Right renal cortex interstitium (tissue), 3 donors: Measurements from ENCODE around the gene ACOXL. TPM values are rescaled to one million over a fixed set of nuclear protein-coding genes. Genes with fewer than 3 reads are reported as not detected.
"Not testable (repeated sequence)": the region's sequence is repeated elsewhere in the genome, so short reads cannot be mapped to it uniquely, and the experiment has no call there.

Experiments
- DNase-seq, 3 donors: peaks; one replicate each; pipeline ENCODE4 v3.0.0-alpha.2; 2013; ENCODE audit warnings: low read depth in 3 of 3, low spot score in 2 of 3
- polyA plus RNA-seq, 3 donors: library from polyadenylated mRNA; unstranded; fragments of 120-200 nt; gene quantifications; one replicate each; pipeline ENCODE4 v1.2.1, GENCODE V29; 2013; ENCODE audit not compliant: insufficient read length in 3 of 3

ACOXL gene
- polyA plus RNA-seq, 3 donors = 0.35 to 0.83 (median 0.62) TPM

DNA sequence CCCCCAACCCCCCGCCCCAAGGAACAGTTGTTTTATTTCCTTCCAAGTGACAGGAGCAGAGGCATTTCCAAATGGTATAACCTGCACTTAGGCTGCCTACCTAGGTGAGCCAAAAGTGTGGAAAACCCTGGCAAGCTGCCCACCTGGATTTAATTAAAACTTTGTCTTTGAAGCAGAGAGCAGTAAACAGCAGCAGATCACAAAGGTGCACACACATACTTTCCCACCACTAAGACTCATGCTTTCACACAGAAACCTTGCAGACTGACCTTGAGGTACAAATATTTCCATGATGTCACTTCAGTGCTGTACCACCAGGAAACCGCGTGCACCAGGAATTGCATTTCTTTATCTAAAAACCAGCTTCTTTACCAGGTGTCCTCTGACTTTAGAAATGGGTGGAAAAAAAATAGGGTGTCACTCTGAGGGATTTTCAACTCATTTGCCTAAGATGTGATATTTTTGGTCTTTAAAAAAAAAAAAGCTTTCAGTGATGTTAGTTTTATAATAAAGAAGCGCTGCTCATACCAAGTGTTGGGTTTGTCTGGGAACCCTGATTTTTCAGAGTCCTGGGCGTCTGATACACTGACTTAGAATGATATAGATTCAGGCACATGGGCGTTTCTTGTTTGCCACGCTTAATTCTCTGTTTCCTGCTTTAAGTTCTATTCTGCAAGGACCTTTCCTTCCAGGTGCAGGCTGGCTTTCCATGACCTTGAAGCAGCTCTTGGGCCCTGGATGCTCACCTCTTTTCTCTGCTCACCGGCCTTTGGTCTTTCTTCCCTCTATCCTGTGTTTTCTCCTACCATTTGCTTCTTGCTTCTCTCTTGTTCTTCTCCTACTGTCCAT is 317.6 kb downstream of the ACOXL start:
- no peak for DNase-seq

DNA sequence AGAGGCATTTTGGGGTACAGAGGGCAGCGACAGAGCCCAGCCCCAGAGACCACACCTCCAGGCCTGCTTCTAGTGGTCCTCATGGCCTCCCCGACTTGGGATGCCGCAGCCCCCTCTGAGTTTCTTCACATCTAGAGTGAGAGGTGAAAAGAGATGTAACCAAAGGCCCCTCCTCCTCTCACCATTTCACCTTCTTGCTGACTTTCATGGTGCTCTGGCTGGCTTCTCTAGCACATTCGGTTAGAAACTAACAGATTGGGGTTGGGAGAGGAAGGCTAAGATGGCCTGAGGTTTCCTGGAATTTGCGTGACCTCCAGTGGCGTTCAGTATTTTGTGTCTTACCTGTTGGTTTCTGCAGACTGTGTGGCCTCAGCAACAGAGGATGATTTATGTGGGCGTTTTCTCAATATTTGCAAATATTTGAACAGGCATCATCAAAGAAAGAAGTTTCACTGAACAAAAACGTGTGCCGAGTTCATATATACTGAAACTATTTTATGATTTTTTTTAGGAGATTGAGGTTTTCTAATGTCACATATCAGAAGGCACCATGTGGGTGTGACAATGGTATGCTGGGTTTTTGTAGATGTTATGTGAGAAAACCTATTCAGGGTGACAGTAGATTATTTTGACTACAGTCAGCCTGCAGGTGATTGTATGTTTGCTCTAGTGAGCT is 318.5 kb downstream of the ACOXL start:
- no peak for DNase-seq

DNA sequence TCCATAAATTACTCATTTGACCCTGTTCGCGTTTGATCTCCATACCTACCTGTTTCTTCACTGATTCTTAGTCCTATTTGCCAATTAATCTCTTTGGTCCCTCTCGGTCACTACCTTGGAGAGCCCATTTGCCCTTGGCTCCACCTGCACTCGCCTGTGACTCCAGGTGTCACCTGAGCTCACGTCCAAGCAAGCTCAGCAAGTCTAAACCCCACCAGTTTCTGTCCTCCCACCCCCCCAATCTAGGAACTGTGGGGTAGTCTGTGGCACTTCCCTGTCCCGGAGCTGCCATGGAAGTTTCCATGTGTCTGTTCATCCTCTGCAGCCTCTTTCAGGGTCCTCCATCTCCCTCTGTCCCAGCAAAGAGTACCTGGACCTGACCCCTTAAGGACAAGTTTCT is 320.2 kb downstream of the ACOXL start:
- no peak for DNase-seq

DNA sequence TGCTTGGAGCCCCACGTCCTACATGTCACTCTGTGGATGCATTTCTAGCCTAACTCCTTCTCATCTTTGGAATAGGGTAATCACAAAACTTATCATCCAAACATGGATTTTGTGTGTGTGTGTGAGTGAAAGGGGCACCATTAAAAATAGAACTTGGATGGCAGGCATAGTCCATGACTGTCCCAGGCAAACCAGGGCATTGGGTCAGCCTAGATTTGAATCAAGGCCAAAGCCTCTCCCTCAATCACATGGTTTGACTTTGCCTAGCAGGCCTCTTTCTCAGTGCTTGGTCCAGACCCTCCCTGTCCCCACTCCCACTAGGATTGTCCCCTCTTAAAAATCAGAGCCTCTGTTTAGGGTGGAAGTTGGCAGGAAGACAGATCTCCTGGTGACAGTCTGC is 320.9 kb downstream of the ACOXL start:
- no peak for DNase-seq

DNA sequence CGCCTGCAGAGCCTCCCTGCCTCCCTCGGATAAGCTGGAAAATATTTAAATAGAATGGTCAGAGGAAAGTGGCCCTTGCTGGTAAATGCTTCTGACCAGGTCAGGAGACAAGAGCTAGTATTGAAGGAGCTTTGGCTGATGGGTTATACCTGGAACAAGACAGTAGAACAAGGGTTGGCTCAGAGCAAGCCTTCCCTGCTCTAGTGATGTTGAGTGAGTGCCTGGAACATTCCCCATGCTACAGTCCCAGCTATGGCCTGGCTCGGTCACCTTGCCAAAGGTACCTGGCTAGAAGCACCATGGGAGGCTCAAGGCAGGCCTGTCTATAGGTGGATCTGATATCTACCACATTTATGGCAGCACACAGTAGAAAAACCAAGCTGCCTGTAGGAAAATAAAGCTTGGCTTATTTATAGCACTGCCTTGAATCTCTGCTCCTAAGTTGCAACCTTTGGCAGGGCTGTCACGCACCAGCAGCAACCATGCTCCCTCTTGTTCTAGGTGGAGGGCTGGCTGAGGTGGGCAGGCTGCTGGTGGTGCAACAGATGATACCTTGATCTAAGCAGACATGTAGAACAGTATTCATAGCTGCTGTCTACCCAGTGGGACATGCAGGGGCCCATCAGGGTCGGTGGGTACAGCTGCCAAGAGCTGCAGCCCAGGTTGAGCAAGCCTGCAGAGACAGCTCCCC is 321.6 kb downstream of the ACOXL start:
- no peak for DNase-seq

GRCh38 chr2:111054791-111055691 is 322.7 kb downstream of the ACOXL start:
- no peak for DNase-seq

DNA sequence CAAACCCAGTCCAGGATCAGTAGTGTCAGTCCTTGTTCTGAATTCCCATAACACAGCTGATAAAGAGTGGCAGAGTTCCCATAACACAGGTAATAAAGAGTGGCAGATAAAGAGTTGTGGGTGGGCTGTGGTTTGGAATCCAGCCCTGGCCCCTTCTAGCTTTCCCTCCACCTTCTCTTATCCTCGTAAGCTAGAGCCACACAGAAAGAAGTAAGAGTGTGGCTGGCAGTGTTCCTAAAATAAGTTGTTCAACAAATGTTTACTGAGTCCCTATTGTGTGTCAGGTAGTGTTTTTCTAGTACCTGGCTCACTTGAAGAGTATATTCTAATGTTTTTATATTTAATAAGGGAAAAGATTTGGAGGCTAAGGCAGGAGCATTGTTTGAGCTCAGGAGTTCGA is 323.4 kb downstream of the ACOXL start:
- no peak for DNase-seq

GRCh38 chr2:111057045-111057444 is 324.7 kb downstream of the ACOXL start:
- no peak for DNase-seq

DNA sequence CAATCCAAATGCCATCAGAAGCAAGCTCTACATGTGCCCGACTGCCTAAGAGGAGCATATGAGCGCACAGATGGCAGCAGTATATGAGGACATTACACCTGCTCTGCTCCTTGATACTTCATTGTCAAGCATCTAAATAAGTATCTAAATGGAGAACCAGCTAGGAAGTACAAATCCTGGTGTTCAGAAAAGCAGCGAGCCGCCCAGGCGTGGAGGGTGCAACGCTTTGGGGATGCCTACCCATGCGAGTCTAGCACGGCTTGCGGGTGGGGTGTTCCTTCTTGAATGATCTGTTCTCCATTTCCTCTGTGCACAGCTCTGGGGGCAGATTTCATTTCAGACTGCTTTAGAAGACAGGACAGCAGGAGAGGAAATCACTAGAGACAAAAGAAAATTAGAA is 325.3 kb downstream of the ACOXL start:
- no peak for DNase-seq

DNA sequence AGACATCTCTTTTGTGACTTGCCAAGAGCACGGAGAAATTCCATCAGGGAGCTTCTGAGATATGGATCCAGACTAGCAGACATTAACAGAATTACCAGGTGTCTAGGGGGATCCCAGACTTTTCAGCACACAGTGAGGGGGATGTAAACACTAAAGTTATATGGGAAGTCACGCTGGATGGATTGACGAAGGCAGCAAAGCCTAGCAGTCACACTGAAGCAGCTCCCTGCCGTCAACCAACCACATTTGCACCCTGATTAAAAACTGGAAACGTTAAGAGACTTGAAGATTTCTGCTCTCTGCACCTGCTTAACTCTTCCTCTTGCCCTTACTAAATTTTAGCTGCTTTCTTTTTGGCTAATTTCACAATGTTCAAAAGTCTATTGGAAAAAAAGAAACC is 325.9 kb downstream of the ACOXL start:
- DNase-seq = no peak

- DNase-seq = no peak
Observed at GRCh38 chr2:111061191-111061590, 328.8 kb downstream of the ACOXL start.

DNA sequence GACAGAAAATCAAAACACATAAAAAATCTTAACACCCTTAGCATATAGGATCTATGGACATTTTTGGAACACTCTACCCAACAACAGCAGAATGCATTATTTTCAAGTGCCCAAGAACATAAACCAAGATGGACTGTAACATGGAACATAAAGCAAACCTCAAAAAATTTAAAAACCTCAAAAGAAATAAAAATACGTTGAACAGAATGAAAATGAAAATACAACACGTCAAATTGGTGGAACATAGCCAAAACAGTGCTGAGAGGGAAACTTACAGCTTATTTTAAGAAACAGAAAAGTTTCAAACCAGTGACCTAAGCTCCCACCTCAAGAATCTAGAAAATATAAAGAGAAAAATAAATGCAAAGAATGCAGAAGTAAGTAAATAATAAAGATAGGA is 330.0 kb downstream of the ACOXL start:
- DNase-seq = no peak

DNA sequence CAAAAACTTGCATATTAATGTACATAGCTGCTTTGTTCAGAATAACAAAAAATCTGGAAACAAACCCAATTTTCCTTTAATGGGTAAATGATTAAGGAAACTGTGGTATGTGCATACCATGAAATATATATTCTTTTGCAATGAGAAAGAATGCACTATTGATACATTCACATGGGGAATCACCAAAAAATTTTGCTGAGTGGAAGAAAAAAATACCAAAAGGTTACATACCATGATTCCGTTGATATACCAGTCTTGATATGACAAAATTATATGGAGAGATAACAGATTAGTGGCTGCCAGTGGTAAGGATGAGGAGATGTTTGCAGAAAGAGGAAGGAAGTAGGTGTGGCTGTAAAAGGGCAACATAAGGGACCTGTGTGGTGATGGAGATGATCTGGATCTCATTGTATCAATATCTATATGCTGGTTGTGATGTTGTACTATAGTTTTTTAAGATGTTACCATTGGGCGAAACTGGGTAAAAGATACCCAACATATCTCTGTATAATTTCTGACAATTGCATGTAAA is 333.8 kb downstream of the ACOXL start:
- no peak for DNase-seq

- DNase-seq = no peak
Observed at GRCh38 chr2:111068435-111069058, 336.2 kb downstream of the ACOXL start.

- no peak for DNase-seq
Observed at GRCh38 chr2:111069722-111070121, 337.3 kb downstream of the ACOXL start.

GRCh38 chr2:111071600-111072171 is 339.3 kb downstream of the ACOXL start:
- DNase-seq = no peak

- DNase-seq = no peak
Observed at GRCh38 chr2:111072220-111072871, 340.0 kb downstream of the ACOXL start.

DNA sequence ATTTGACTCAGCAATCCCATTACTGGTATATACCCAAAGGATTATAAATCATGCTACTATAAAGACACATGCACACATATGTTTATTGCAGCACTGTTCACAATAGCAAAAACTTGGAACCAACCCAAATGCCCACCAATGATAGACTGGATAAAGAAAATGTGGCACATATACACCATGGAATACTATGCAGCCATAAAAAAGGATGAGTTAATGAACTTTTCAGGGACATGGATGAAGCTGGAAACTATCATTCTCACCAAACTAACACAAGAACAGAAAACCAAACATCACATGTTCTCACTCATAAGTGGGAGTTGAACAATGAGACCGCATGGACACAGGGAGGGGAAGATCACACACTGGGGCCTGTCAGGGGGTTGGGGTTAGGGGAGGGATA is 350.3 kb downstream of the ACOXL start:
- not testable (repeated sequence) for DNase-seq

GRCh38 chr2:111091811-111092211 is 359.4 kb downstream of the ACOXL start:
- no peak for DNase-seq
